ENCODE results near the gene NOTCH1.
"Not testable (repeated sequence)": the region's sequence is repeated elsewhere in the genome, so short reads cannot be mapped to it uniquely, and the experiment has no call there.

The NOTCH1 gene

GRCh38 chr9:136576269-136576626 lies 30.4 kb upstream of the NOTCH1 start:
- Histone ChIP-seq H3K9me3 (ENCODE audit: control insufficient read depth, low read length) (no peaks in the 10 kb centered on the region), H3K4me1 (ENCODE audit: control insufficient read depth, insufficient read depth, low read length) (peaks cover 9% of the 10 kb centered on the region), H3K27me3 (replicated peaks; ENCODE audit: control insufficient read depth, insufficient read depth, low read length) (peaks cover under 1% of the 10 kb centered on the region), H3K9ac (ENCODE audit: low read length) (no peak overlapping the region), H3K4me3 (ENCODE audit: low read length) (no peak overlapping the region), H3K36me3 (ENCODE audit: control insufficient read depth, insufficient read depth, low read length, severe bottlenecking) (no peaks in the 10 kb centered on the region)
- peak; percentile 19 for DNase-seq (ENCODE audit: low read depth)

DNA sequence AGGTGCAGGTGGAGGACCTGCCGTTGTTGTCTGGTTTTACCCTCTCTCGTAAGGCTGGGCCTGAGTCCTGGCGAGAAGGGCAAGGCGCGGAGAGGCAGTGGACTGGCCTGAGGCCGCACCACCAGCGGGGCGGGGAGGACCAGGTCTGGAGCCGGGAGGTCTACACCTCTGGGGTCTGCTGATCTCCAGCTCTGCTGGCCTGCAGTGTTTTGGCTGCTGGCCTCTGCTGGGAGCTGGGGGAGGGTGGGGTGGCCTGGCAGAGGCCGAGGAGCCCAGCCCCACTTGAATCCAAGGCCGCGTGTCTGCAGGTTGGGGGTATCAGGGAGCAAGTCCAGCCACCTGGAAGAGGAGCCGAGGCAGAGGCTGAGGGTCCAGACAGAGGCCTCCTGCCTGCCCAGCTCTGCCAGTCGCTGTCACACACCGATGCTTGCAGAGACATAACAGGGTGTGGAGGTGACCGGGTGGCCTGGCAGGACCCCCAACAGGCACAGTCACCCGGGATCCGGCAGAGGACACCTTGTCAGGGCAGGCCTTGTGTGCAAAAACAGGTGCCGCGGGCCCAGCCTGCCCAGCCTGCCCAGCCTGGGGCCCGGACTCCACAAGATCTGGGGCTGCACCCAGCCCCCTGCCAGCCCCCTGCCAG lies 29.9 kb upstream of the NOTCH1 start:
- H3K36me3 ChIP-seq (ENCODE audit: control insufficient read depth, insufficient read depth, low read length, severe bottlenecking), result no peaks in the 10 kb centered on the region
- DNase-seq (ENCODE audit: low read depth), result no peak

DNA sequence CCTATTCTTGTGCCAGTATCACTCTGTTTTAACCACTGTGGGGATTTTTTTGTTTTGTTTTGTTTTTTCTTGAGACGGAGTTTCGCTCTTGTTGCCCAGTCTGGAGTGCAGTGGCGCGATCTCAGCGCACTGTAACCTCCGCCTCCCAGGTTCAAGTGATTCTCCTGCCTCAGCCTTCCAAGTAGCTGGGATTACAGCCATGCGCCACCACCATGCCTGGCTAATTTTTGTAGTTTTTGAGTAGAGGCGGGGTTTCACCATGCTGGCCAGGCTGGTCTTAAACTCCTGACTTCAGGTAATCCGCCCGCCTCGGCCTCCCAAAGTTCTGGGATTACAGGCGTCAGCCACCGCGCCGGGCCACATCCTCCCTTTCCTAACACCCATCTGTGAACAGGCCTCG lies 28.8 kb upstream of the NOTCH1 start:
- not testable (repeated sequence) for H3K27me3 ChIP-seq (replicated peaks; ENCODE audit: control insufficient read depth, insufficient read depth, low read length); H3K9me3 ChIP-seq (ENCODE audit: control insufficient read depth, low read length); H3K9ac ChIP-seq (ENCODE audit: low read length); H3K4me3 ChIP-seq (ENCODE audit: low read length); H3K4me1 ChIP-seq (ENCODE audit: control insufficient read depth, insufficient read depth, low read length); H3K36me3 ChIP-seq (ENCODE audit: control insufficient read depth, insufficient read depth, low read length, severe bottlenecking); DNase-seq (ENCODE audit: low read depth)

More for the DNA sequence above, 29.9 kb upstream of the NOTCH1 start:
- Histone ChIP-seq H3K9me3 (ENCODE audit: control insufficient read depth, low read length) (no peaks in the 10 kb centered on the region), H3K4me1 (ENCODE audit: control insufficient read depth, insufficient read depth, low read length) (peaks cover 9% of the 10 kb centered on the region), H3K4me3 (ENCODE audit: low read length) (no peak overlapping the region), H3K27me3 (replicated peaks; ENCODE audit: control insufficient read depth, insufficient read depth, low read length) (no peaks in the 10 kb centered on the region), H3K9ac (ENCODE audit: low read length) (no peak overlapping the region)

- Histone ChIP-seq H3K4me3 (ENCODE audit: low read length) (no peak overlapping the region), H3K27me3 (replicated peaks; ENCODE audit: control insufficient read depth, insufficient read depth, low read length) (no peaks in the 10 kb centered on the region), H3K9ac (ENCODE audit: low read length) (no peak overlapping the region), H3K36me3 (ENCODE audit: control insufficient read depth, insufficient read depth, low read length, severe bottlenecking) (no peaks in the 10 kb centered on the region), H3K9me3 (ENCODE audit: control insufficient read depth, low read length) (no peaks in the 10 kb centered on the region), H3K4me1 (ENCODE audit: control insufficient read depth, insufficient read depth, low read length) (peaks cover 19% of the 10 kb centered on the region)
- DNase-seq (ENCODE audit: low read depth), result no peak
These were observed 27.2 kb upstream of the NOTCH1 start for GRCh38 chr9:136572828-136573625.

- no peak overlapping the region for H3K4me3 ChIP-seq (ENCODE audit: low read length)
- peaks cover 26% of the 10 kb centered on the region for H3K4me1 ChIP-seq (ENCODE audit: control insufficient read depth, insufficient read depth, low read length)
- no peaks in the 10 kb centered on the region for H3K36me3 ChIP-seq (ENCODE audit: control insufficient read depth, insufficient read depth, low read length, severe bottlenecking)
- DNase-seq (ENCODE audit: low read depth), result peak; percentile 52
- H3K9ac ChIP-seq (ENCODE audit: low read length), result no peak overlapping the region
- no peaks in the 10 kb centered on the region for H3K9me3 ChIP-seq (ENCODE audit: control insufficient read depth, low read length)
- H3K27me3 ChIP-seq (replicated peaks; ENCODE audit: control insufficient read depth, insufficient read depth, low read length), result no peaks in the 10 kb centered on the region
These were observed 26.4 kb upstream of the NOTCH1 start for GRCh38 chr9:136572003-136572827.

DNA sequence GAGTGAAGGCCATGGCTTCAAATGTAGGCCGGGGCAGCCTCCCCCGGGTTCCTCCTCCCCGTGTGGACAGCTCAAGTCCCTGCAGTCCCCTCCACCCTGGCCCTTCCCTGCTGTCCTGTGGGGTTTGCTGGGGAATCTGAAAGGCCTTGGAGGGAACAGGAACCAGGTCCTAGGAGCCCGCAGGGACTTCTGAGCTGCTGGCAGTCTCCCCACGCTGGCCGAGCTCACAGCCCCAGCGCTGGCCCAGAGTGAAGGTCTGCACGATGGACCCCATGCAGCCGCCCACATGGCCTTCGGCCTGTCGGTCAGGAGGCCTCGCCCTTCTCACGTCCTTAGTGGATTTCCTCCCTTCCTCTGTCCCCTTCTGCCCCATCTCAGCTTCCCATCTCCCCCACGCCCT lies 25.7 kb upstream of the NOTCH1 start:
- H3K36me3 ChIP-seq (ENCODE audit: control insufficient read depth, insufficient read depth, low read length, severe bottlenecking), result no peaks in the 10 kb centered on the region
- no peak for DNase-seq (ENCODE audit: low read depth)
- no peak overlapping the region for H3K4me3 ChIP-seq (ENCODE audit: low read length)
- H3K4me1 ChIP-seq (ENCODE audit: control insufficient read depth, insufficient read depth, low read length), result peaks cover 30% of the 10 kb centered on the region
- no peak overlapping the region for H3K9ac ChIP-seq (ENCODE audit: low read length)
- no peaks in the 10 kb centered on the region for H3K9me3 ChIP-seq (ENCODE audit: control insufficient read depth, low read length)
- H3K27me3 ChIP-seq (replicated peaks; ENCODE audit: control insufficient read depth, insufficient read depth, low read length), result no peaks in the 10 kb centered on the region

DNA sequence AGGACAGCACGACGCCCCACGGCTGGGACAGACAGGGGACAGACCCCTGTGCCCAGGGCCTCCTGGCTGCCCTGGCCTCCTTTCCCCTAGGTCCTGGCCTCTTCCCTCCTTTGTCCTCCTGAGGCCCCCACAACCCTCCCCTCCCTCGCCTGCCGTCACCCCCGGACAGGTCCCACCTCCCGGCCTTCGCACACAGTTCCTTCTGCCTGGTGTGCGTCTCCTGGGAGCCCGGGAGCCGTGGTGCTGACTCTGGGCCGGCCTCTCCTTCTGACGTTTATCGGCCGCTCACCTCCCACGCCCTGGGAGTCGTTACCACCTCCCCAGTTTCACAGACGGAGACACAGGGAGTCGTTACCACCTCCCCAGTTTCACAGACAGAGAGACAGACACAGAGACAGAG lies 25.1 kb upstream of the NOTCH1 start:
- H3K36me3 ChIP-seq (ENCODE audit: control insufficient read depth, insufficient read depth, low read length, severe bottlenecking), result no peaks in the 10 kb centered on the region
- H3K4me1 ChIP-seq (ENCODE audit: control insufficient read depth, insufficient read depth, low read length), result peaks cover 36% of the 10 kb centered on the region
- no peak for DNase-seq (ENCODE audit: low read depth)
- no peak overlapping the region for H3K9ac ChIP-seq (ENCODE audit: low read length)
- H3K27me3 ChIP-seq (replicated peaks; ENCODE audit: control insufficient read depth, insufficient read depth, low read length), result no peaks in the 10 kb centered on the region
- H3K9me3 ChIP-seq (ENCODE audit: control insufficient read depth, low read length), result no peaks in the 10 kb centered on the region
- H3K4me3 ChIP-seq (ENCODE audit: low read length), result no peak overlapping the region

- Histone ChIP-seq H3K4me3 (ENCODE audit: low read length) (no peak overlapping the region), H3K27me3 (replicated peaks; ENCODE audit: control insufficient read depth, insufficient read depth, low read length) (no peaks in the 10 kb centered on the region), H3K9me3 (ENCODE audit: control insufficient read depth, low read length) (no peaks in the 10 kb centered on the region), H3K9ac (ENCODE audit: low read length) (no peak overlapping the region), H3K4me1 (ENCODE audit: control insufficient read depth, insufficient read depth, low read length) (peaks cover 42% of the 10 kb centered on the region), H3K36me3 (ENCODE audit: control insufficient read depth, insufficient read depth, low read length, severe bottlenecking) (no peaks in the 10 kb centered on the region)
- DNase-seq (ENCODE audit: low read depth), result no peak
These were observed 24.5 kb upstream of the NOTCH1 start for GRCh38 chr9:136570191-136570845.

DNA sequence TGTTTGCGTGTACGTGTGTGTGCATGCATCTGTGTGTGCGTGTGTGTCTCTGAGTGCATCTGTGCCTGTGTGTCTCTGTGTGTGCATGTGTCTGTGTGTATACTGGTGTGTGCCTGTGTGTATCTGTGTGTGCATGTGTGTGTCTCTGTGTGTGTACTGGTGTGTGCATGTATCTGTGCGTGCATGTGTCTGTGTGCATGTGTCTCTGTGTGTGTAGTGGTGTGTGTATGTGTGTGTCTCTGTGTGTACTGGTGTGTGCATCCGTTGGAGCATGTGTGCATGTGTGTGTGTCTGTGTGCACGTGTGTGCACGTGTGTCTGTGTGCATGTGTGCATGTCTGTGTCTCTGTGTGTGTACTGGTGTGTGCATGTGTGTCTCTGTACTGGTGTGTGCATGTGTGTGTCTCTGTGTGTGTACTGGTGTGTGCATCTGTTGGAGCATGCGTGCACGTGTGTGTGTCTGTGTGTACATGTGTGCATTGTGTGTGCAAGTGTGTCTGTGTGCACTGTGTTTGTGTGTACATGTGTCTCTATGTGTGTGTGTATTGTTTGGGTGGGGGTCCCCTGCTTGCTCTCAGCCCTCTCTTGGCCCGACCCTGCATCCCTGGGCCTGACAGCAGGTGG lies 23.8 kb upstream of the NOTCH1 start:
- no peak overlapping the region for H3K9ac ChIP-seq (ENCODE audit: low read length)
- no peaks in the 10 kb centered on the region for H3K27me3 ChIP-seq (replicated peaks; ENCODE audit: control insufficient read depth, insufficient read depth, low read length)
- H3K4me3 ChIP-seq (ENCODE audit: low read length), result no peak overlapping the region
- H3K4me1 ChIP-seq (ENCODE audit: control insufficient read depth, insufficient read depth, low read length), result peaks cover 49% of the 10 kb centered on the region
- no peak for DNase-seq (ENCODE audit: low read depth)
- no peaks in the 10 kb centered on the region for H3K36me3 ChIP-seq (ENCODE audit: control insufficient read depth, insufficient read depth, low read length, severe bottlenecking)
- no peaks in the 10 kb centered on the region for H3K9me3 ChIP-seq (ENCODE audit: control insufficient read depth, low read length)

DNA sequence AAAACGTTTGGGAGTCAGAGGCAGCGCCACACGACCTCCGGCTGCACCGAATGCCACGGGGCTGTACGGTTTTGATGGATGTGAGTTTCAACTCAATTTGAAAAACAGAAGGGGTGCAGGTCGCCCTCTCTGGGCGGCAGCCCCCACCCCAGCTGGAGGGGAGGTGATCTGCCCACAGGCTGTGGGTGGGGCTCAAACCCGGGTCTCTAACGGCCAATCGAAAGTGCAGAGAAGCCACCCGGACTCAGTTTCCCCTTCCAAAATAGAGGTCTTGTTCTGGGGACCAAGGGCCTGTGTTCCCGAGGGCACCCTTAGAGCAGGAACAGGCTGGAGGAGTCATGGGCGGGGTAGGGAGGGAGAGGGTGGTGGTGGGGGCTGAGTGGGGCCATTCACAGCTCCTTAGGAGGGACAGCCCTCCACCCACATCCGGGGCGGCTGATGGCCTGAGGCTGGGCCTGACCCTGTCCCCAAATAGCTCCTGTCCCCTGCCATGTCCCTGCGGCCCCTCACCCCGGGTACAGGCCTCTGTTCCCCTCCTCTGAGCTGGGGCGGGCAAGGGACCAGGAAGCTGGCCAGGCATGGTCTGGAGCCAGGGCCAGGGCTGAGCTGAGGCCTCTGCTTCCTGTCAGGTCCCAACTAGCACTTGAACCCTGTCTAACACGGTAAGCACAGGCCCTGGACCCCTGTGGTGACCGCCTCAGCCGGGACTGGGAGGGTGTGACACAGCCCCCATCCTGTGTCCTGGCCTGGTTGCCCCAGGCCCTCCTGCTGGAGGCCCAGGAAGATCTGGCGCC lies 22.6 kb upstream of the NOTCH1 start:
- H3K4me1 ChIP-seq (ENCODE audit: control insufficient read depth, insufficient read depth, low read length), result peaks cover 60% of the 10 kb centered on the region
- no peaks in the 10 kb centered on the region for H3K36me3 ChIP-seq (ENCODE audit: control insufficient read depth, insufficient read depth, low read length, severe bottlenecking)
- no peak for DNase-seq (ENCODE audit: low read depth)
- no peaks in the 10 kb centered on the region for H3K9me3 ChIP-seq (ENCODE audit: control insufficient read depth, low read length)
- H3K4me3 ChIP-seq (ENCODE audit: low read length), result no peak overlapping the region
- H3K9ac ChIP-seq (ENCODE audit: low read length), result peak overlapping the region; percentile 35
- no peaks in the 10 kb centered on the region for H3K27me3 ChIP-seq (replicated peaks; ENCODE audit: control insufficient read depth, insufficient read depth, low read length)
